GM18867 (cell line): ENCODE measurements around the gene TARS3.

Experiments used
- ATAC-seq: cut with Tn5 transposase; IDR thresholded peaks from one replicate; pipeline ENCODE4 v1.9.1; 2021; ENCODE audit warnings: mild to moderate bottlenecking, moderate library complexity; ENCODE audit not compliant: unreplicated experiment

TARS3 gene

GRCh38 chr15:101702077-101702476 lies 22.2 kb downstream of the TARS3 start:
- no peak for ATAC-seq

GRCh38 chr15:101698314-101698713 lies 26.0 kb downstream of the TARS3 start:
- ATAC-seq = no peak

GRCh38 chr15:101697488-101697887 lies 26.8 kb downstream of the TARS3 start:
- ATAC-seq = no peak

- ATAC-seq = no peak
Measured at GRCh38 chr15:101696829-101697228, 27.4 kb downstream of the TARS3 start.

GRCh38 chr15:101694261-101694660 lies 30.0 kb downstream of the TARS3 start:
- ATAC-seq = no peak

- no peak for ATAC-seq
Measured at GRCh38 chr15:101692801-101693598, 31.3 kb downstream of the TARS3 start.

- no peak for ATAC-seq
Measured at GRCh38 chr15:101689901-101690300, 34.4 kb downstream of the TARS3 start.

- no peak for ATAC-seq
Measured at GRCh38 chr15:101686718-101687117, 37.6 kb downstream of the TARS3 start.

GRCh38 chr15:101684877-101685276 lies 39.4 kb downstream of the TARS3 start:
- no peak for ATAC-seq

- no peak for ATAC-seq
Measured at GRCh38 chr15:101684384-101684783, 39.9 kb downstream of the TARS3 start.

GRCh38 chr15:101679806-101680205 lies 44.5 kb downstream of the TARS3 start:
- ATAC-seq = no peak

GRCh38 chr15:101676921-101677329 lies 47.3 kb downstream of the TARS3 start:
- no peak for ATAC-seq

GRCh38 chr15:101675796-101676582 lies 48.3 kb downstream of the TARS3 start:
- ATAC-seq = peak; percentile 95

GRCh38 chr15:101675015-101675414 lies 49.3 kb downstream of the TARS3 start:
- no peak for ATAC-seq

GRCh38 chr15:101672298-101672697 lies 52.0 kb downstream of the TARS3 start:
- ATAC-seq = no peak

GRCh38 chr15:101669744-101670143 lies 54.5 kb downstream of the TARS3 start:
- ATAC-seq = no peak

- ATAC-seq = no peak
Measured at GRCh38 chr15:101667881-101668280, 56.4 kb downstream of the TARS3 start.

- no peak for ATAC-seq
Measured at GRCh38 chr15:101664303-101664913, 59.9 kb downstream of the TARS3 start.

- no peak for ATAC-seq
Measured at GRCh38 chr15:101662203-101662602, 62.1 kb downstream of the TARS3 start.

GRCh38 chr15:101660005-101660404 lies 64.3 kb downstream of the TARS3 start:
- no peak for ATAC-seq

- ATAC-seq = no peak
Measured at GRCh38 chr15:101657968-101658784, 66.1 kb downstream of the TARS3 start.
